Measurements from ENCODE around the gene COPG2. TPM values are rescaled to one million over a fixed set of nuclear protein-coding genes. Genes with fewer than 3 reads are reported as not detected.

Gene COPG2
- total and polyA plus RNA-seq, 2 of the 4 experiments (the other 2 are of a cell fraction) = 18.1 to 50.0 TPM

- Histone ChIP-seq H3K36me3 (ENCODE audit: control insufficient read depth, insufficient read depth, low read length) (no peaks in the 10 kb centered on the region), H3K4ac (ENCODE audit: low read depth, low read length) (no peak overlapping the region), H3K9ac (ENCODE audit: low read depth, low read length) (no peak overlapping the region), H3K27me3 (ENCODE audit: control insufficient read depth, insufficient read depth, low read length) (no peaks in the 10 kb centered on the region), H3K4me1 (ENCODE audit: control insufficient read depth, insufficient read depth, low read length) (no peaks in the 10 kb centered on the region), H3K9me1 (ENCODE audit: insufficient read depth, low read length) (peaks cover 3% of the 10 kb centered on the region; the same call in 1 of the 2 replicates), H2AK5ac (ENCODE audit: low read depth, low read length) (no peak overlapping the region), H2BK5ac (ENCODE audit: low read depth, low read length, poor library complexity, severe bottlenecking) (no peak overlapping the region), H2BK120ac (ENCODE audit: low read depth, low read length) (no peak overlapping the region), H3K4me2 (ENCODE audit: low read depth, low read length) (no peak overlapping the region), H2BK20ac (ENCODE audit: low read depth, low read length) (no peak overlapping the region), H3K14ac (replicated peaks; ENCODE audit: low read depth, low read length) (no peak overlapping the region), H4K8ac (ENCODE audit: low read depth in 2 of 2, low read length in 2 of 2) (no peak overlapping the region), H2BK15ac (ENCODE audit: low read depth, low read length) (no peak overlapping the region), H2AFZ (replicated peaks; ENCODE audit: low read length, poor library complexity) (no peak overlapping the region), H3K4me3 (ENCODE audit: insufficient read depth, low read depth, low read length) (no peak overlapping the region), H4K91ac (ENCODE audit: insufficient read depth, low read depth, low read length) (no peak overlapping the region), H4K20me1 (ENCODE audit: insufficient read depth, low read length) (no peaks in the 10 kb centered on the region), H3K18ac (ENCODE audit: low read depth, low read length) (no peak overlapping the region), H3K79me1 (ENCODE audit: low read depth in 1 of 2, low read length in 2 of 2) (no peaks in the 10 kb centered on the region), H3K9me3 (ENCODE audit: control insufficient read depth, insufficient read depth, low read length) (no peaks in the 10 kb centered on the region), H3K56ac (ENCODE audit: extremely low read depth, insufficient read depth, low read length) (no peak overlapping the region), H2AK9ac (replicated peaks; ENCODE audit: low read depth, low read length, poor library complexity) (no peak overlapping the region), H3K23ac (ENCODE audit: low read depth, low read length) (no peak overlapping the region), H4K5ac (ENCODE audit: low read depth, low read length) (no peak overlapping the region), H3K27ac (ENCODE audit: insufficient read depth, low read length) (no peak overlapping the region)
- dilution Hi-C loops (cut with HindIII; ENCODE audit: low sequenced_read_pairs, unreplicated experiment) (no loop called here), in situ Hi-C loops (cut with MboI; ENCODE audit: low sequenced_read_pairs) (no loop called here), intact Hi-C loops (cut with micrococcal nuclease) (no loop called here)
- CTCF ChIA-PET = no interaction called here
- peak; percentile 11 for DNase-seq
- no CpG with 5 or more reads among the region's 1 CpG for WGBS, 2 experiments (ENCODE audit: extremely low coverage in 2 of 2, insufficient read length in 1 of 2)
- no TSS peak for BruUV-seq (replicated peaks)
- TF ChIP-seq FOS (IDR thresholded peaks at IDR 0.05; ENCODE audit: low read depth, low read length) (no peak), CEBPB (IDR thresholded peaks at IDR 0.05; ENCODE audit: low read depth, low read length) (no peak), BHLHE40 (IDR thresholded peaks at IDR 0.05; ENCODE audit: low read depth, low read length) (no peak), SMC3 (IDR thresholded peaks at IDR 0.05; ENCODE audit: low read depth, low read length) (no peak), POLR2A (IDR thresholded peaks at IDR 0.05; ENCODE audit: low read depth, low read length) (no peak), RFX5 (IDR thresholded peaks at IDR 0.05; ENCODE audit: low read depth, low read length) (no peak), RCOR1 (IDR thresholded peaks at IDR 0.05; ENCODE audit: insufficient replicate concordance, low read length) (no peak), CHD1 (IDR thresholded peaks at IDR 0.05; ENCODE audit: low read depth, low read length) (no peak), MAZ (IDR thresholded peaks at IDR 0.05; ENCODE audit: borderline replicate concordance, low read depth, low read length) (no peak), RAD21 (IDR thresholded peaks at IDR 0.05; ENCODE audit: low read length) (no peak), USF2 (IDR thresholded peaks at IDR 0.05; ENCODE audit: low read depth, low read length) (no peak), MXI1 (IDR thresholded peaks at IDR 0.05; ENCODE audit: borderline replicate concordance, low read depth, low read length) (no peak), ELK1 (IDR thresholded peaks at IDR 0.05; ENCODE audit: borderline replicate concordance, low read depth, low read length) (no peak), CTCF (conservative IDR thresholded peaks at IDR 0.05; ENCODE audit: low read depth, low read length) (no peak), MAFK (IDR thresholded peaks at IDR 0.05; ENCODE audit: low read depth, low read length) (no peak), NFE2L2 (IDR thresholded peaks at IDR 0.05; ENCODE audit: low read depth, low read length) (no peak)
- ATAC-seq (ENCODE audit: low read depth) = no peak
- POLR2A ChIA-PET (ENCODE audit: unreplicated experiment) = no interaction called here
These were observed 75.5 kb downstream of the COPG2 start for GRCh38 chr7:130593033-130593432.
